NCI-H82 (cell line): ENCODE results near the gene EGLN3.
"Not testable (repeated sequence)": the region's sequence is repeated elsewhere in the genome, so short reads cannot be mapped to it uniquely, and the experiment has no call there.

Experiments
- DNase-seq: peaks from one replicate; lab custom pipeline; 2025; lab: John Stamatoyannopoulos, UW

EGLN3 gene

GRCh38 chr14:33950320-33951182 lies at the start of gene EGLN3:
Gene EGLN3 (minus strand): TSS chr14:33951074. CDS start chr14:33950752, 322 bp downstream.
- peak; percentile 89 for DNase-seq

- no peak for DNase-seq
Observed at GRCh38 chr14:34000396-34000795, 49.5 kb upstream of the EGLN3 start.

GRCh38 chr14:33999771-34000291 lies 49.0 kb upstream of the EGLN3 start:
- DNase-seq: no peak

- no peak for DNase-seq
Observed at GRCh38 chr14:33997611-33998010, 46.7 kb upstream of the EGLN3 start.

- DNase-seq: no peak
Observed at GRCh38 chr14:33996462-33996861, 45.6 kb upstream of the EGLN3 start.

- no peak for DNase-seq
Observed at GRCh38 chr14:33993246-33993645, 42.4 kb upstream of the EGLN3 start.

GRCh38 chr14:33992274-33993007 lies 41.6 kb upstream of the EGLN3 start:
- no peak for DNase-seq

- DNase-seq: no peak
Observed at GRCh38 chr14:33990790-33991189, 39.9 kb upstream of the EGLN3 start.

- no peak for DNase-seq
Observed at GRCh38 chr14:33987565-33988080, 36.7 kb upstream of the EGLN3 start.

- DNase-seq: no peak
Observed at GRCh38 chr14:33986804-33987203, 35.9 kb upstream of the EGLN3 start.

GRCh38 chr14:33985242-33985641 lies 34.4 kb upstream of the EGLN3 start:
- DNase-seq: no peak

GRCh38 chr14:33979613-33980276 lies 28.9 kb upstream of the EGLN3 start:
- no peak for DNase-seq

GRCh38 chr14:33978892-33979612 lies 28.2 kb upstream of the EGLN3 start:
- DNase-seq: no peak

- DNase-seq: no peak
Observed at GRCh38 chr14:33972583-33973081, 21.8 kb upstream of the EGLN3 start.

GRCh38 chr14:33969846-33970245 lies 19.0 kb upstream of the EGLN3 start:
- DNase-seq: not testable (repeated sequence)

- DNase-seq: no peak
Observed at GRCh38 chr14:33968722-33969121, 17.8 kb upstream of the EGLN3 start.

GRCh38 chr14:33967138-33967537 lies 16.3 kb upstream of the EGLN3 start:
- DNase-seq: no peak

GRCh38 chr14:33966276-33966675 lies 15.4 kb upstream of the EGLN3 start:
- DNase-seq: no peak

GRCh38 chr14:33964599-33965317 lies 13.9 kb upstream of the EGLN3 start:
- DNase-seq: peak; percentile 25

- no peak for DNase-seq
Observed at GRCh38 chr14:33963892-33964291, 13.0 kb upstream of the EGLN3 start.

GRCh38 chr14:33962466-33962865 lies 11.6 kb upstream of the EGLN3 start:
- DNase-seq: not testable (repeated sequence)
